Measurements from ENCODE around the gene ACTL9. TPM values are rescaled to one million over a fixed set of nuclear protein-coding genes. Genes with fewer than 3 reads are reported as not detected.

The ACTL9 gene
- total and polyA plus RNA-seq, 2 of the 13 experiments (the other 11 are each of a cell fraction or from before 2014, with no cell fraction given): not detected

DNA sequence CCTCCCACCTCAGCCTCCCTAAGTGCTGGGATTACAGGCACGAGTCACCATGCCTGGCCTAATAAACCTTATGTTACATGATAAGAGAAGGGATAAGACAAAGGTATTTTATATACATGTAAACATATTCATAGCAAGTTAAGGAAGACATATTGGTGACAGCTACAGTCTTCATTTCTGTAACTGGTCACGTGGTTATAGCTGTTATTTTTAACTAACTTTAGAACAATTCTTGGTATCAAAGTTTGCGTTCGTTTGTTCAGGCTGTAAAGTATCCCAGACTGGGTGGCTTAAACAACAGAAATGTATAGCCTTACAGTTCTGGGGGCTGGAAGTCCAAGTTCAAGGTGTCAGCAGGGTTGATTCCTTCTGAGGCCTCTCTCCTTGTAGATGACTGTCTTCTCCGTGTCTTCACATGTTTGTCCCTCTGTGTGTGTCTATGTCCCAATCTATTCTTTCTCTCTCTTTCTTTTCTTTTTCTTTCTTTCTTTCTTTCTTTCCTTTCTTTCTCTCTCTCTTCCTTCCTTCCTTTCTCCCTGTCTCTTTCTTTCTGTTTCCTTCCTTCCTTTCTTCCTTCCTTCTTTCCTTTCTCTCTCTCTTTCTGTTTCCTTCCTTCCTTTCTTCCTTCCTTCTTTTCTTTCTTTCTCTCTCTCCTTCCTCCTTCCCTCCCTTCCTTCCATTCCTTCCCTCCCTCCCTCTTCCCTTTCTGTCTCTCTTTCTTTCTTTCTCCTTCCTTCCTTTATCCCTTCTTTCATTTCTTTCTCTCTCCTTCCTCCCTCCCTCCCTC is 7.6 kb downstream of the ACTL9 start:
- ChIA-PET CTCF (ENCODE audit: low intra/inter-chr PET ratio, low total read pairs) (no interaction called here), POLR2A (no interaction called here)
- Histone ChIP-seq H3K36me3 (replicated peaks in 1 of 2; ENCODE audit: control insufficient read depth in 1 of 2, insufficient read depth in 2 of 2, low read length in 2 of 2) (no peaks in the 10 kb centered on the region), H2AFZ (ENCODE audit: low read length) (no peak overlapping the region), H3K4me1 (ENCODE audit: insufficient read depth, low read length) (no peaks in the 10 kb centered on the region), H3K79me2 (ENCODE audit: insufficient read depth, low read length) (no peaks in the 10 kb centered on the region), H3K27ac (ENCODE audit: extremely low read length, insufficient read depth, low read length) (no peak overlapping the region), H4K20me1 (ENCODE audit: insufficient read depth, low read length) (no peaks in the 10 kb centered on the region), H3K9ac (ENCODE audit: insufficient read depth, low read depth, low read length) (no peak overlapping the region), H3K4me2 (ENCODE audit: low read depth, low read length) (no peak overlapping the region), H3K9me3 (ENCODE audit: low read length) (no peaks in the 10 kb centered on the region), H3K27me3 (ENCODE audit: control insufficient read depth in 1 of 2, insufficient read depth in 2 of 2, low read length in 2 of 2) (0 out of 5 replicates have a peak, but pooled peaks cover 0 to 2% of the 10 kb centered on the region in 2 experiments), H3K4me3 (replicated peaks in 1 of 3; ENCODE audit: insufficient read depth in 1 of 3, low read depth in 2 of 3, low read length in 3 of 3) (no peak overlapping the region)
- TF ChIP-seq MXI1 (IDR thresholded peaks at IDR 0.05; ENCODE audit: borderline replicate concordance, low read depth, low read length) (no peak), RAD51 (IDR thresholded peaks at IDR 0.05; ENCODE audit: borderline replicate concordance) (peak; percentile 13; the same call in 1 of the 2 replicates)
- no peak for FAIRE-seq
- DNase-seq (ENCODE audit: low spot score): no peak
- no TSS peak for BruUV-seq (replicated peaks)
- in situ Hi-C loops (cut with HindIII; ENCODE audit: extremely low pct_ligation_motif_present, low pct_unique_long_range_greater_than_20kb): loop anchor here (5.0 kb wide), 1 partner anchor 34 kb away; no protein-coding TSS in a partner anchor
- intact Hi-C loops (cut with micrococcal nuclease; ENCODE audit: unreplicated experiment): no loop called here
- ATAC-seq: no peak
- WGBS (ENCODE audit: low lambda C conversion rate): 1% methylated on average over 5 of the region's 5 CpGs

DNA sequence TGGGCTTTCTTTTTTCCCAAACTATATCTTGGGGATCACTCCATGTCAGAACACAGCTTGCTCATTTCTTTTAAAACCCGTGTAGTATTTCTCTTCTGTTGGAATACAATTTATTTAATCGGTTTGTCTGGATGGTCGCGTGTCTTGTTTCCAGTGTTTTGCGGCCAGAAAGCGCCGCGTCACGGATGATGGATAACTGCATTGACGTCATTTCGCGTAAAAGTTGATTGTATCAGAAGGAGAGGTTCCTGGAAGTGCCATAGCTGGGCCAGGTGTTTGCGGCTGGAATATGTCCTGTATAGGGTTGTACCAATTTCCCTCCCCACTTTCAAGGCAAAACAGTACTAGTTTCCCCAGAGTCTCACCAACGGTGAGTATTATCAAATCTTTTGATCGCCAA is 9.7 kb downstream of the ACTL9 start:
- no peak overlapping the region for H3K27ac ChIP-seq (ENCODE audit: extremely low read length, insufficient read depth, low read length)
- DNase-seq (ENCODE audit: low spot score) (no peak), ATAC-seq (no peak), FAIRE-seq (no peak)
- no peaks in the 10 kb centered on the region for H3K79me2 ChIP-seq (ENCODE audit: insufficient read depth, low read length)
- no peak overlapping the region for H3K4me2 ChIP-seq (ENCODE audit: low read depth, low read length)
- CTCF ChIA-PET (ENCODE audit: low intra/inter-chr PET ratio, low total read pairs): no interaction called here
- no peak overlapping the region for H2AFZ ChIP-seq (ENCODE audit: low read length)
- 70% methylated on average over 15 of the region's 15 CpGs for whole genome bisulfite sequencing (ENCODE audit: low lambda C conversion rate)
- H4K20me1 ChIP-seq (ENCODE audit: insufficient read depth, low read length): no peaks in the 10 kb centered on the region
- POLR2A ChIA-PET: no interaction called here
- H3K36me3 ChIP-seq (replicated peaks in 1 of 2; ENCODE audit: control insufficient read depth in 1 of 2, insufficient read depth in 2 of 2, low read length in 2 of 2): no peaks in the 10 kb centered on the region
- H3K9ac ChIP-seq (ENCODE audit: insufficient read depth, low read depth, low read length): no peak overlapping the region
- in situ Hi-C loops (cut with HindIII; ENCODE audit: extremely low pct_ligation_motif_present, low pct_unique_long_range_greater_than_20kb) (no loop called here), intact Hi-C loops (cut with micrococcal nuclease; ENCODE audit: unreplicated experiment) (no loop called here)
- H3K4me1 ChIP-seq (ENCODE audit: insufficient read depth, low read length): no peaks in the 10 kb centered on the region
- 0 out of 5 replicates have a peak, but pooled peaks cover 0 to 2% of the 10 kb centered on the region in 2 experiments for H3K27me3 ChIP-seq (ENCODE audit: control insufficient read depth in 1 of 2, insufficient read depth in 2 of 2, low read length in 2 of 2)
- TF ChIP-seq TCF12 (IDR thresholded peaks at IDR 0.05) (no peak), TCF12 (CRISPR knock-in tag; IDR thresholded peaks at IDR 0.05) (no peak), ZNF431 (CRISPR knock-in tag; IDR thresholded peaks at IDR 0.05; ENCODE audit: borderline replicate concordance, low read depth) (no peak), CREB1 (IDR thresholded peaks at IDR 0.05) (peak; percentile 20; the same call in 1 of the 2 replicates), CREB1 (CRISPR knock-in tag; IDR thresholded peaks at IDR 0.05) (no peak)
- H3K9me3 ChIP-seq (ENCODE audit: low read length): no peaks in the 10 kb centered on the region
- no peak overlapping the region for H3K4me3 ChIP-seq (replicated peaks in 1 of 3; ENCODE audit: insufficient read depth in 1 of 3, low read depth in 2 of 3, low read length in 3 of 3)
- BruUV-seq (replicated peaks): no TSS peak

Measured in HepG2 (cell line).